GM21529 (cell line): ENCODE data around the gene LEFTY2.
"Not testable (repeated sequence)": the region's sequence is repeated elsewhere in the genome, so short reads cannot be mapped to it uniquely, and the experiment has no call there.

ENCODE experiments used
- ATAC-seq: cut with Tn5 transposase; IDR thresholded peaks from one replicate; pipeline ENCODE4 v1.9.1; 2021; ENCODE audit not compliant: unreplicated experiment

The LEFTY2 gene

DNA sequence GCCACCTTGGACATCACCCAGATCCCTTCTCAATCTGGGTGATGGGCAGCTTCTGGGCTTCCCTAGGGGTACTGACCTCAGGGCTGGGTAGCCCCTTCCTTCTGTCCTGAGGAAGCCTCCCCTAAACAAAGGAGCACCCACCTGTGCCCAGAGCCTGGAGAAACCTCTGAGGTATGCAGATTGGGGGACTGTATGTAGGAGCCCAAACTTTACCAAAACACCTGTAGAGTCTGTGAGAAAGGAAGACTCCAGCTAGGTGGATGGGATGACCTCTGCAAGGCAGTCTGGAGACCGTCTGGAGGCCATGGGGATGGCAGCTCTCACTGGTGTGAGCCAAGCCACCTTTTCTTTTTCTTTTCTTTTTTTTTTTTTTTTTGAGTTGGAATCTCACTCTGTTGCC lies 13.7 kb upstream of the LEFTY2 start:
- no peak for ATAC-seq

GRCh38 chr1:225953315-225953714 lies 12.3 kb upstream of the LEFTY2 start:
- ATAC-seq: no peak

DNA sequence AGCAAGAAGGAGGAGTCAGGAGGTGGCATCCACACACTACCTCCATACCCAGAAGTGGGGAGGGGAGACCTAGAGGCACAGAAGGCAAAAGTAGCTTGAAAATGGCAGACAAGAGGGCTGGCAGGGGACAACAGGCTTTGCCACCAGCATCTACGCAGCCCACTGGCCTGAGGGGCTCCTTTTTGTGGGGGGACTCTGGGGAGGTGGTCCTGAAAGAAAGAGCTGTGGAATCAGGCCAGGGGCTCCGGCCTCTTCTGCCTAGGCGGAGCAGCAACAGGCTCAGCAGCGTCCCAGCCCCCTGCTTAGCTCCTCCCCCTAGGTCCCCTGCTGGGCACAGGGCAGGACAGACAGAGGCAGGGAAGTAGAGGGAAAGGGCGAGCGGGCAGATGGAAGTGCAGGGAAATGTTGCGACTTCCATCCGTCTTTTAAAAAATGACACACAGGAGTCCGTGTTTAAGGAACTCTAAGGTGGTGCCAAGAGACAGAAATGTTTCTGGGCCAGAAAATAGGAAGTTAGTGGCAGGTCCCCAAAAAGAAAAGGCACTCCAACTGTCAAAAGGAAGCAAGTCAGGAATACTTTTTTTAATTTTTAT lies 10.0 kb upstream of the LEFTY2 start:
- no peak for ATAC-seq

DNA sequence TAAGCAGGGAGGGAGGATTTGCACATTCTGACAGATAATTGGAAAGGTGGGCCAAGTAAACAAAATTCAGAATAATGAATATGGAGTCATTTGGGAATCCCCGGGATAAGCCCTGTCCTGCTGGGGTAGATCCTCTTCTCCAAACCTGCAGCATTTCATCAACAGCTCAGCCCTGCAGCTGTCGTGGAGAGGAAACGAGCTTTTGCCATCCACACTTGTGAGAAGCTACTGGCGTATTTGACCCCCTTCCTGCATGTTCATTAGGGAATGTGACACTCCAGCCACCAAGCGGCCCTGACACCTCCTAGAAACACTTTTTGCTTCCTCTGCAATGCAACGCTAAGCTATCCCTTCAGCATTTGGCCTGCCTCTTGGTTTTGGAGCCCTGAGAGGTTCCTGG lies 8.0 kb upstream of the LEFTY2 start:
- ATAC-seq: no peak

DNA sequence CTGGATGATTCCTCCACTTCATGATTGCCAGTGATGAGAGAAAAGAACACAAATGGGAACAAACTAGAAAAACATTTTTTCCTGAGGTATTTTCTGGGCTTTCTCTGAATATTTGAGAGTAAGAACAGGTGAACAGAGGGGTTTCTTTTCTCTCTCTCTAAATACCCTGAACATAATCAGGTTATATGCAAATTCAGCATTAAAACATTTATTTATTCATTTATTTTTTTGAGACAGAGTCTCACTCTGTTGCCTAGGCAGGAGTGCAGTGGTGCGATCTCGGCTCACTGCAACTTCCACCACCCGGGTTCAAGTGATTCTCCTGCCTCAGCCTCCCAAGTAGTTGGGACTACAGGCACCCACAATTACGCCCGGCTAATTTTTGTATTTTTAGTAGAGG lies 5.8 kb upstream of the LEFTY2 start:
- no peak for ATAC-seq

- ATAC-seq: no peak
Measured at GRCh38 chr1:225946082-225946620, 5.1 kb upstream of the LEFTY2 start.

DNA sequence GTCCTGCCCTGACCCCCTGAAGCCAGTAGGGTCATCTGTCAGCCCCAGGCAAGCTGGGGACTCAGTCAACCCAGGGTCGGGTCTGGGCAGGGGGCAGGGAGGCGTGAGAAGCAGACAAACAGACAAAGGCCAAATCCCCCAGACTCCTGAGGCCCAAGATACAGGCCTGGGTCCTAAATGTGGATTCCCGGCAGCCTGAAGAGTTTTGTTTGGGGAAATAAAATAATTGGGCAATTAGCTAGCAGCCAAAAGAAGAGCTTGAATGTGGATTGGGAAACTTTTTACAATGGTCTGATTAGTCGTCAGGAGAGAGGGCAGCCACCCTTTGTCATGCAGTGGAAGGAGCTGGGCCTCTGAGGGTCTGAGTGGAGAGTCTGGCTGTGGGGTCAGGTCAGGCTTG lies 4.5 kb upstream of the LEFTY2 start:
- ATAC-seq: no peak

GRCh38 chr1:225944951-225945350 lies 3.9 kb upstream of the LEFTY2 start:
- ATAC-seq: peak; percentile 77

DNA sequence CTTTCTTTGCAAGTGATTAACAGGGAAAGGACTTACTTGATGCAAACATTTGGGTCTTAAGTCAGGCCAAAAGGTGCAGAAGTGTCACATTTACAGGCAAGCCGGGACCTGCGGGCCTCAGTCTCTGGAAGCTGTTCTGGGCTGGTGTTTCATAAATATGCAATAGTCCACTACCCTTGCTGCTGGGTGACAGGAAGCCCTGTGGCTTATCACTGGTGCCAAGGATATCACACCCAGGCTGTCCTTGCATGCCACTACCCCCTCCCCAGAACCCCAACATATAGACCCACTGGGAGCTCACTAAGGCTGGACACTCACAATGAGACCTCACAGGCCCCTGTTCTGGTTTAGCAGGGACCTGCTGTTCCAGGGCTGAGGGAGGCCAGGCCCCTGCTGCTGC lies 3.4 kb upstream of the LEFTY2 start:
- no peak for ATAC-seq

DNA sequence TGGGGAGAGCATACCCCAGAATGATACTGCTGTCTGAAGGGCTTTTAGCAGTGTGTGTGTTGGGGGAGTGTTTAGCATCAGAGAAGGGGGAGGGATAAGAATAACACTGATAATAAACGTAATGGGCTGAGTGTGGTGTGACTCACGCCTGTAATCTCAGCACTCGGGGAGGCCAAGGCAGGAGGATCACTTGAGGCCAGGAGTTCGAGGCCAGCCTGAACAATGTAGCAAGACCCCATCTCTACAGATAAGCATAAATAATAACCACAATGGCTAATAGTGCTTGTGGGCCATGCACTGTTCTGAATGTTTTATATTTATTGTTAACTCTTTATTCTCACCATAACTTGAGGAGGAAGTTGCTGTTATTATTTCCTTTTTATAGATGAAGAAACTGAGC lies 2.6 kb upstream of the LEFTY2 start:
- no peak for ATAC-seq

DNA sequence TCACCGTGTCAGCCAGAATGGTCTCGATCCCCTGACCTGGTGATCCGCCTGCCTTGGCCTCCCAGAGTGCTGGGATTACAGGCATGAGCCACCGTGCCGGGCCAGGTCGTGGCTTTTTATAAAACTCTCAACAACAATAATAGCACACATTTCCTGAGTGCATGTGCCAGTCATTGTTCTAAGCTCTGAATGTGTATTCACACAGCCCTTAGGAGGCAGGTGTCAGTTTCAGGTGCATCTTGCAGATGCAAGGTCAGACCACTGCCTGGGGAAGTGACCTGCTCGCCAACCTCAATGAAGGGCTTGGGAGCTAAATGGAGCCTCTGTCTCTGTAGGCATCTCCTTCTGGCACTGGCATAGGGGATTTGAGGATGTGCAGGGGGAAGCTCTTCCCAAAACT lies 1.6 kb upstream of the LEFTY2 start:
- ATAC-seq: peak; percentile 90

DNA sequence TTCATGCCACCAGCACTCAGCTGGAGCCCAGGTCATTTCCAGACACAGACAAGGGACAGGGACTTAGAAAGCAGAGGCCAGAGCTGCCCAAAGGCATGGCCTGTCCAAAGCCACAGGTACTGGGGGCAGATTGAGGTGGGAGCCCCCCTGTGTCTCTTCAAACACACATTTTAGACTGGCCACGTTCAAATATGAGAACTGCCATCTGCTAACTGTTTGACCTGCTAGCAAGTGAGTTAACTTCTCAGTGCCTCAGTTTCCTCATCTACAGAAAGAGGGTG lies 862 bp upstream of the LEFTY2 start:
- no peak for ATAC-seq

GRCh38 chr1:225940385-225941151 lies 452 bp downstream of the LEFTY2 start:
- no peak for ATAC-seq

DNA sequence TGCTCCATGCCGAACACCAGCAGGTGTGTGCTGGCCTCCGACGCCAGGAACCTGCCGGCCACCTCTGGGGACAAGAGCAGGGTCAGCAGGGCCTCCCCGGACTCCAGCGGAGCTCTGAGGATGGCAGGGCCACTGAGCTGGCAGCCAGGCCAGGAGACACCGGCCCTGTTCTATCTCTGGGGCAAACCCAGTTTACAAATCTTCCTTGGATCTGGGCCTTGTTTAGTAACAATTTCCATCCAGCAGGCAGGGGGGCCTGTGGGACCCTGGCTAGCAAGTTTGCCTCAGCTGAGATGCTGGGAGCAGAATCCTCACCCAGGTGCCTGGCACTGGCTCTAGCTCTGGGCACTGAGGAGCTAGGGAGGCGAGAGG lies 1.1 kb downstream of the LEFTY2 start:
- ATAC-seq: not testable (repeated sequence)

GRCh38 chr1:225939097-225939938 lies 1.7 kb downstream of the LEFTY2 start:
- not testable (repeated sequence) for ATAC-seq

- ATAC-seq: no peak
Measured at GRCh38 chr1:225937048-225937968, 3.7 kb downstream of the LEFTY2 start.

- ATAC-seq: no peak
Measured at GRCh38 chr1:225936523-225936922, 4.5 kb downstream of the LEFTY2 start.

GRCh38 chr1:225936086-225936485 lies 4.9 kb downstream of the LEFTY2 start:
- not testable (repeated sequence) for ATAC-seq

GRCh38 chr1:225934711-225935110 lies 6.3 kb downstream of the LEFTY2 start:
- ATAC-seq: no peak

DNA sequence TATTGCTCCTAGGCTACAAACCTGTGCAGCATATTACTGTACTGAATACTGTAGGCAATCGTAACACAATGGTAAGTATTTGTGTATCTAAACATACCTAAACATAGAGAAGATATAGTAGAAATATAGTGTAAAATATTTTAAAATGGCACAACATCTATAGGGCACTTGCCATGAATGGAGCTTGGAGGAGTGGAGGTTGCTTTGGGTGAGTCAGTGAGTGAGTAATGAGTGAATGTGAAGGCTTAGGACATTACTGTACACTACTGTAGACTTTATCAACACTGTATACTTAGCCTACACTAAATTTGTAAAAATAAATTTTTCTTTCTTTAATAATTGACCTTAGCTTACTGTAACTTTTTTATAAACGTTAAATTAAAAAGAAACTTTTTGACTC lies 7.9 kb downstream of the LEFTY2 start:
- no peak for ATAC-seq
